GM12878 (cell line): Measurements from ENCODE around the gene MAD2L2. TPM values are rescaled to one million over a fixed set of nuclear protein-coding genes. Genes with fewer than 3 reads are reported as not detected.

Experiments used
- ATAC-seq: fragments of 200-7000 bp; cut with Tn5 transposase; 3 replicates; pipeline ENCODE4 v1.9.1; 2020; ENCODE audit warnings: mild to moderate bottlenecking, moderate library complexity
- BruUV-seq: library from RNA; stranded (reverse); fragments of 400-500 nt; replicated peaks from 2 replicates; lab custom pipeline; 2021; lab: Mats Ljungman, UMichigan
- CTCF ChIA-PET: fragments of 300-600 bp; sonication (Branson Sonifier 250); formaldehyde crosslinking; extraction: SDS; loops from one replicate; lab custom pipeline; 2021; ENCODE audit warnings: inconsistent platforms; lab: Yijun Ruan, JAX
- POLR2A ChIA-PET: fragments of 350-600 bp; formaldehyde crosslinking; extraction: SDS; loops from one replicate; lab custom pipeline; 2021; ENCODE audit warnings: inconsistent platforms; lab: Charles Lee
- RAD21 ChIA-PET: fragments of 300-600 bp; sonication (Branson Sonifier 250); formaldehyde crosslinking; loops from one replicate; lab custom pipeline; 2023; ENCODE audit warnings: antibody characterized with exemption; ENCODE audit not compliant: unreplicated experiment; lab: Charles Lee
- SMC1A ChIA-PET: fragments of 300-600 bp; sonication (Branson Sonifier 250); formaldehyde crosslinking; loops from one replicate; lab custom pipeline; 2023; ENCODE audit not compliant: unreplicated experiment, uncharacterized antibody; lab: Charles Lee
- DNase-seq: peaks from one replicate; pipeline ENCODE4 v3.0.0-alpha.2; 2011; ENCODE audit warnings: low read depth, low spot score
- FAIRE-seq: peaks from 3 replicates; lab custom pipeline; 2011; peaks lifted over from hg19 to GRCh38; lab: Jason Lieb, UNC
- H2AFZ ChIP-seq: 2 replicates; pipeline ENCODE4 v1.6.0; 2011; ENCODE audit warnings: low read depth, low read length, control low read depth; ENCODE audit not compliant: control insufficient read depth
- H3K27ac ChIP-seq: 2 replicates; pipeline ENCODE4 v1.5.1; 2011; ENCODE audit warnings: control low read depth; ENCODE audit not compliant: control insufficient read depth, insufficient read depth
- H3K27me3 ChIP-seq, 2 experiments: replicated peaks in 1 of 2; 2 replicates each; pipeline versions ENCODE4 v1.6.0 to v1.6.1; 2011; ENCODE audit warnings: low read length in 1 of 2; ENCODE audit not compliant: control insufficient read depth in 2 of 2, insufficient read depth in 2 of 2
- H3K36me3 ChIP-seq, 2 experiments: 2 replicates each; pipeline ENCODE4 v1.5.1; 2011; ENCODE audit warnings: low read length in 1 of 2; ENCODE audit not compliant: control insufficient read depth in 2 of 2, insufficient read depth in 2 of 2
- H3K4me1 ChIP-seq: 2 replicates; pipeline ENCODE4 v1.6.1; 2011; ENCODE audit warnings: mild to moderate bottlenecking, low read length, moderate library complexity, mixed read lengths; ENCODE audit not compliant: control insufficient read depth, insufficient read depth
- H3K4me2 ChIP-seq: 2 replicates; pipeline ENCODE4 v1.6.0; 2011; ENCODE audit warnings: control low read depth; ENCODE audit not compliant: control insufficient read depth, insufficient read depth
- H3K4me3 ChIP-seq: fragments of 200-600 bp; sonication (generic); 2 replicates; pipeline ENCODE4 v1.5.1; 2016
- H3K79me2 ChIP-seq: 2 replicates; pipeline ENCODE4 v1.6.0; 2011; ENCODE audit warnings: low read length; ENCODE audit not compliant: control insufficient read depth, insufficient read depth
- H3K9ac ChIP-seq: 2 replicates; pipeline ENCODE4 v1.8.0; 2011; ENCODE audit warnings: low read length, control low read depth, mixed read lengths; ENCODE audit not compliant: control insufficient read depth, insufficient read depth
- H3K9me3 ChIP-seq: replicated peaks from 3 replicates; pipeline ENCODE4 v1.5.1; 2011; ENCODE audit warnings: mild to moderate bottlenecking, low read length; ENCODE audit not compliant: control insufficient read depth, insufficient read depth
- H4K20me1 ChIP-seq: 2 replicates; pipeline ENCODE4 v1.6.0; 2011; ENCODE audit not compliant: control insufficient read depth, insufficient read depth
- DPF2 ChIP-seq: fragments of 450-650 bp; IDR thresholded peaks from 2 replicates; pipeline ENCODE4 v1.6.1; 2017; ENCODE audit warnings: mild to moderate bottlenecking
- RAD21 ChIP-seq: IDR thresholded peaks from 2 replicates; pipeline ENCODE4 v1.6.1; 2011; ENCODE audit warnings: mild to moderate bottlenecking, low read depth, low read length, moderate library complexity; ENCODE audit not compliant: insufficient read depth
- SIX5 ChIP-seq: IDR thresholded peaks from 2 replicates; pipeline ENCODE4 v1.6.1; 2011; ENCODE audit warnings: mild to moderate bottlenecking, low read depth, low read length, moderate library complexity; ENCODE audit not compliant: severe bottlenecking
- SMC3 ChIP-seq: IDR thresholded peaks from 2 replicates; pipeline ENCODE4 v1.6.1; 2011; ENCODE audit warnings: low read length, improper control_type of control experiment, borderline replicate concordance
- SREBF2 ChIP-seq: IDR thresholded peaks from 2 replicates; pipeline ENCODE4 v1.6.1; 2012; ENCODE audit warnings: mild to moderate bottlenecking, low read length
- YY1 ChIP-seq: IDR thresholded peaks from 2 replicates; pipeline ENCODE4 v1.6.1; 2011; ENCODE audit warnings: low read depth, mild to moderate bottlenecking, low read length
- WGBS: methylation state at CpG from one replicate; pipeline ENCODE4 v1.1.6; 2016; ENCODE audit warnings: low lambda C conversion rate; ENCODE audit not compliant: insufficient replicate concordance, insufficient coverage; ENCODE audit errors: missing lambda C conversion rate; 5-methylcytosine and 5-hydroxymethylcytosine counted together
- in situ Hi-C: fragments of 300-500 bp; cut with MboI; formaldehyde crosslinking; loops from 9 replicates; pipeline ENCODE4 v1.14.3; 2018; ENCODE audit warnings: mixed read lengths
- intact Hi-C: fragments of 100-400 bp; cut with micrococcal nuclease; formaldehyde crosslinking; loops from one replicate; pipeline ENCODE4 v1.14.2; 2022; ENCODE audit not compliant: unreplicated experiment
- polyA plus RNA-seq, 11 experiments: library from polyadenylated mRNA; depleted of rRNA in 4 of 11; unstranded in 6 of 11; stranded (reverse) in 5 of 11; fragments of >200 nt; fragmentation: Nextera tagmentation in 4 of 11; fragmentation: Illumina TruSeq in 1 of 11; extraction: Ambion mirVana in 4 of 11; extraction: Trizol in 1 of 11; gene quantifications; 1 replicate in 1 of 11; 2 replicates in 10 of 11; pipeline versions ENCODE4 v1.2.1 to v1.2.3, GENCODE V29; 2011 to 2016; ENCODE audit warnings: inconsistent platforms in 2 of 11, missing spikeins in 2 of 11, low read depth in 1 of 11
- total RNA-seq, 4 experiments: library from RNA; depleted of rRNA in 3 of 4; stranded (reverse); fragments of >200 nt in 3 of 4; fragmentation: Illumina TruSeq in 1 of 4; extraction: Trizol in 1 of 4; gene quantifications; 2 replicates each; pipeline versions ENCODE4 v1.2.1 to v1.2.3, GENCODE V29; 2013 to 2021
- TF ChIP-seq, protein P1 (sequence below), 3 experiments: IDR thresholded peaks in 2 of 3; conservative IDR thresholded peaks in 1 of 3; 2 replicates each; pipeline ENCODE4 v1.5.1; 2011; ENCODE audit warnings: low read depth in 3 of 3, low read length in 3 of 3, mild to moderate bottlenecking in 3 of 3, control low read depth in 2 of 3, moderate library complexity in 2 of 3, inconsistent platforms in 1 of 3, mixed read lengths in 1 of 3; ENCODE audit not compliant: control insufficient read depth in 2 of 3, insufficient read depth in 1 of 3; ENCODE audit errors: extremely low read depth in 1 of 3

The MAD2L2 gene
- total and polyA plus RNA-seq, 10 of the 15 experiments (the other 5 are each of a cell fraction or from before 2014, with no cell fraction given): 3.5 to 95.0 (median 53.2) TPM

DNA sequence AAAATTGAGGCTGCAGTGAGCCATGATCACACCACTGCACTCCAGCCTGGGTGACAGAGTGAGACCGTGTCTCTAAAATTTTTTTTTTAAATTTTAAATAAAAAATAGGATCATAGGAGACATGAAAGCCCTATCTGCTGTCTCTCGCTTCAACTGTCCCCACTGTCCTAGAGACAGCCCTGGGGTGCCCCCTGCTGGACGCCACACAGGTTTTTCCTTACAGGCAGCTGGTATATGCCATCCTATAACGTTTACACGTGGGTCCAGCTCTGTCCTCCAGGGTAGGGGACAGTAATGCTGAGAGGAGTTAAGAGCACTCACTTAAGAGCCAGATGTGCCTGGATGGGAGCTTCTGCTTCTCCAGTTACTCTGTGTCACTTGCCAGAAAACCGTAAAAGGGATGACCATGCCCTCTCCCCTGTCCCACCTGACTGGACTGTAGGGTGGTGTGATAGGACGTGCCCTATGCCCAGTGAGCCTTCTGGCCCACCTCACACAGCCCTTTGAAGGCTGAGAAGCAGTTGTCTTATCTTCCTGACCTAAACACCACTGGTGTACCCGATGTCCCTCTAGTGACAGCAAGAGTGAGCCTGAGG is 35.2 kb downstream of the MAD2L2 start:
- TF ChIP-seq SMC3: peak; percentile 63
- 0 out of 2 replicates have a peak, but pooled peaks have one; percentile 23 for TF ChIP-seq YY1
- no peak for TF ChIP-seq SREBF2
- peak; percentile 73 for TF ChIP-seq RAD21
- no peak for TF ChIP-seq SIX5
- TF ChIP-seq, protein P1, sequence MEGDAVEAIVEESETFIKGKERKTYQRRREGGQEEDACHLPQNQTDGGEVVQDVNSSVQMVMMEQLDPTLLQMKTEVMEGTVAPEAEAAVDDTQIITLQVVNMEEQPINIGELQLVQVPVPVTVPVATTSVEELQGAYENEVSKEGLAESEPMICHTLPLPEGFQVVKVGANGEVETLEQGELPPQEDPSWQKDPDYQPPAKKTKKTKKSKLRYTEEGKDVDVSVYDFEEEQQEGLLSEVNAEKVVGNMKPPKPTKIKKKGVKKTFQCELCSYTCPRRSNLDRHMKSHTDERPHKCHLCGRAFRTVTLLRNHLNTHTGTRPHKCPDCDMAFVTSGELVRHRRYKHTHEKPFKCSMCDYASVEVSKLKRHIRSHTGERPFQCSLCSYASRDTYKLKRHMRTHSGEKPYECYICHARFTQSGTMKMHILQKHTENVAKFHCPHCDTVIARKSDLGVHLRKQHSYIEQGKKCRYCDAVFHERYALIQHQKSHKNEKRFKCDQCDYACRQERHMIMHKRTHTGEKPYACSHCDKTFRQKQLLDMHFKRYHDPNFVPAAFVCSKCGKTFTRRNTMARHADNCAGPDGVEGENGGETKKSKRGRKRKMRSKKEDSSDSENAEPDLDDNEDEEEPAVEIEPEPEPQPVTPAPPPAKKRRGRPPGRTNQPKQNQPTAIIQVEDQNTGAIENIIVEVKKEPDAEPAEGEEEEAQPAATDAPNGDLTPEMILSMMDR (IDR thresholded peaks at IDR 0.05 in 2 of 3, conservative IDR thresholded peaks at IDR 0.05 in 1 of 3; ENCODE audit: control insufficient read depth in 2 of 3, extremely low read depth in 1 of 3, insufficient read depth in 1 of 3, low read depth in 3 of 3, low read length in 3 of 3): peak; percentile 73 to 85 (median 78)
- no peak for TF ChIP-seq DPF2
- TF ChIP-seq, all 136 proteins: peak for 4
- ATAC-seq (peak; percentile 79), DNase-seq (no peak), FAIRE-seq (peak; percentile 86)
- ChIA-PET SMC1A (interaction anchor here (6.3 kb wide), 1 partner anchor 609 kb away, joined by 57 read pairs; no protein-coding TSS in a partner anchor), RAD21 (interaction anchor here (0.6 to 6.7 kb wide), 6 partner anchors 74 to 1803 kb away, joined by 3 to 91 read pairs (median 4); no protein-coding TSS in a partner anchor), CTCF (interaction anchor here (0.6 to 5.9 kb wide), 27 partner anchors 10 to 1151 kb away, joined by 3 to 132 read pairs (median 4); partner anchors contain the start of genes AGTRAP, DISP3, FBXO6 and UBIAD1), POLR2A (interaction anchor here (0.5 kb wide), 1 partner anchor 257 kb away, joined by 3 read pairs; no protein-coding TSS in a partner anchor)
- no peak overlapping the region for H3K27ac ChIP-seq
- in situ Hi-C loops: no loop called here
- no TSS peak for BruUV-seq
- H3K9me3 ChIP-seq: no peaks in the 10 kb centered on the region
- H3K9ac ChIP-seq: no peak overlapping the region
- H2AFZ ChIP-seq: no peak overlapping the region
- no peak overlapping the region for H3K4me2 ChIP-seq
- no peaks in the 10 kb centered on the region for H3K79me2 ChIP-seq
- no peaks in the 10 kb centered on the region for H3K4me1 ChIP-seq
- WGBS: 12% methylated on average over 8 of the region's 8 CpGs
- no peaks in the 10 kb centered on the region; a peak in 2 of 4 replicates for H3K27me3 ChIP-seq
- H4K20me1 ChIP-seq: no peaks in the 10 kb centered on the region
- intact Hi-C loops: loop anchor here (1.0 kb wide), 1 partner anchor 608 kb away; no protein-coding TSS in a partner anchor
- H3K36me3 ChIP-seq: no peaks in the 10 kb centered on the region
- H3K4me3 ChIP-seq: no peak overlapping the region
